Right lung (tissue), 5 donors: ENCODE results near the gene AQP10. TPM values are rescaled to one million over a fixed set of nuclear protein-coding genes. Genes with fewer than 3 reads are reported as not detected.
"Not testable (repeated sequence)": the region's sequence is repeated elsewhere in the genome, so short reads cannot be mapped to it uniquely, and the experiment has no call there.

Source experiments
- DNase-seq, 2 donors: peaks; one replicate each; pipeline ENCODE4 v3.0.0-alpha.2; 2013
- polyA plus RNA-seq, 5 donors: library from polyadenylated mRNA; unstranded; fragments of 120-200 nt; gene quantifications; one replicate each; pipeline versions ENCODE4 v1.2.1 to v1.2.3, GENCODE V29; 2013; ENCODE audit warnings: inconsistent platforms in 1 of 5, low replicate concordance in 1 of 5; ENCODE audit not compliant: insufficient read length in 5 of 5, insufficient read depth in 1 of 5

The AQP10 gene
- polyA plus RNA-seq, 5 donors = 0.14 to 0.40 (median 0.21) TPM

- no peak for DNase-seq
These were observed 22.1 kb downstream of the AQP10 start for GRCh38 chr1:154342836-154343472.

- DNase-seq = no peak
These were observed 24.3 kb downstream of the AQP10 start for GRCh38 chr1:154344977-154345837.

GRCh38 chr1:154346276-154346917 is 25.5 kb downstream of the AQP10 start:
- DNase-seq = no peak

GRCh38 chr1:154347961-154348360 is 27.1 kb downstream of the AQP10 start:
- no peak for DNase-seq

GRCh38 chr1:154348429-154349076 is 27.7 kb downstream of the AQP10 start:
- DNase-seq = no peak

GRCh38 chr1:154349121-154349520 is 28.2 kb downstream of the AQP10 start:
- DNase-seq = no peak

- no peak for DNase-seq
These were observed 29.5 kb downstream of the AQP10 start for GRCh38 chr1:154350383-154350782.

- peak in 1 of 2 donors; percentile 20 for DNase-seq
These were observed 30.6 kb downstream of the AQP10 start for GRCh38 chr1:154351363-154352068.

GRCh38 chr1:154352245-154352580 is 31.3 kb downstream of the AQP10 start:
- DNase-seq = no peak

GRCh38 chr1:154352581-154353459 is 31.9 kb downstream of the AQP10 start:
- peak in 1 of 2 donors; percentile 27 for DNase-seq

- DNase-seq = peak in 1 of 2 donors; percentile 12
These were observed 32.6 kb downstream of the AQP10 start for GRCh38 chr1:154353460-154353904.

GRCh38 chr1:154353966-154354365 is 33.1 kb downstream of the AQP10 start:
- DNase-seq = no peak

GRCh38 chr1:154358519-154358918 is 37.6 kb downstream of the AQP10 start:
- no peak for DNase-seq

- DNase-seq = no peak
These were observed 39.4 kb downstream of the AQP10 start for GRCh38 chr1:154360288-154360687.

GRCh38 chr1:154360881-154361280 is 40.0 kb downstream of the AQP10 start:
- DNase-seq = not testable (repeated sequence)

- DNase-seq = no peak
These were observed 40.5 kb downstream of the AQP10 start for GRCh38 chr1:154361357-154361756.

GRCh38 chr1:154371436-154371835 is 50.5 kb downstream of the AQP10 start:
- no peak for DNase-seq

- not testable (repeated sequence) for DNase-seq
These were observed 53.0 kb downstream of the AQP10 start for GRCh38 chr1:154373777-154374357.
